Neural cell (in vitro differentiated cells): ENCODE data around the gene DNAJB2. TPM values are rescaled to one million over a fixed set of nuclear protein-coding genes. Genes with fewer than 3 reads are reported as not detected.

Experiments
- polyA plus RNA-seq: library from polyadenylated mRNA; depleted of rRNA; stranded (reverse); fragments of >200 nt; gene quantifications from 2 replicates; pipeline ENCODE4 v1.2.3, GENCODE V29; 2014
- small RNA-seq, 3 experiments: library from RNA; depleted of rRNA; stranded (forward); fragments of <200 nt; gene quantifications; one replicate each; pipeline ENCODE3, GENCODE V24; 2012

Gene DNAJB2
- polyA plus RNA-seq, 1 donor from 2014 or later: 145 TPM

Small RNA genes within 50 kb of the gene (small RNA-seq; reads per million reads assigned to genes)
- 1.9 to 12.5 (median 2.7) reads per million in 3 experiments for gene MIR153-1

Other genes starting within 250 kb of the DNAJB2 start
- 1.1 and 1.7 TPM in 2 replicates for gene CFAP65, start 237.8 kb upstream of the DNAJB2 start, polyA plus RNA-seq
- 0.36 TPM in 1 of 2 replicates, not detected in the other for gene IHH, start 218.4 kb upstream of the DNAJB2 start, polyA plus RNA-seq
- 10.7 and 12.7 TPM in 2 replicates for gene NHEJ1, start 118.6 kb upstream of the DNAJB2 start, polyA plus RNA-seq
- gene SLC23A3, start 109.3 kb upstream of the DNAJB2 start, polyA plus RNA-seq: 0.12 and 0.28 TPM in 2 replicates
- 87.7 and 89.1 TPM in 2 replicates for gene CNPPD1, start 102.4 kb upstream of the DNAJB2 start, polyA plus RNA-seq
- gene RETREG2, start 101.1 kb upstream of the DNAJB2 start, polyA plus RNA-seq: 156 and 164 TPM in 2 replicates
- gene ZFAND2B, start 72.6 kb upstream of the DNAJB2 start, polyA plus RNA-seq: 73.6 and 101 TPM in 2 replicates
- gene ABCB6, start 60.4 kb upstream of the DNAJB2 start, polyA plus RNA-seq: 28.1 and 37.0 TPM in 2 replicates
- 25.6 and 26.2 TPM in 2 replicates for gene ATG9A, start 49.7 kb upstream of the DNAJB2 start, polyA plus RNA-seq
- 185 and 204 TPM in 2 replicates for gene ANKZF1, start 49.6 kb upstream of the DNAJB2 start, polyA plus RNA-seq
- 8.0 and 12.9 TPM in 2 replicates for gene GLB1L, start 33.9 kb upstream of the DNAJB2 start, polyA plus RNA-seq
- gene STK16, start 33.9 kb upstream of the DNAJB2 start, polyA plus RNA-seq: 64.9 and 96.5 TPM in 2 replicates
- not detected in 2 replicates for gene TUBA4B, start 26.1 kb upstream of the DNAJB2 start, polyA plus RNA-seq
- gene TUBA4A, start 25.4 kb upstream of the DNAJB2 start, polyA plus RNA-seq: 0.82 TPM in 1 of 2 replicates, not detected in the other
- gene PTPRN, start 30.0 kb downstream of the DNAJB2 start, polyA plus RNA-seq: 66.4 and 82.1 TPM in 2 replicates
- not detected in 2 replicates for gene RESP18, start 53.4 kb downstream of the DNAJB2 start, polyA plus RNA-seq
- gene DNPEP, start 108.5 kb downstream of the DNAJB2 start, polyA plus RNA-seq: 11.9 and 16.7 TPM in 2 replicates
- not detected in 2 replicates for gene DES, start 139.0 kb downstream of the DNAJB2 start, polyA plus RNA-seq
- gene SPEG, start 155.5 kb downstream of the DNAJB2 start, polyA plus RNA-seq: 58.3 and 87.6 TPM in 2 replicates
- gene GMPPA, start 219.5 kb downstream of the DNAJB2 start, polyA plus RNA-seq: 16.9 and 20.4 TPM in 2 replicates
- gene ASIC4, start 235.1 kb downstream of the DNAJB2 start, polyA plus RNA-seq: 2.7 and 8.9 TPM in 2 replicates